DLD1 (cell line): ENCODE measurements around the gene MFAP4.

Source experiments
- in situ Hi-C: cut with HindIII; loops from 2 replicates; pipeline ENCODE4 v1.10.0; 2017; ENCODE audit warnings: low sequenced_read_pairs

Gene MFAP4

GRCh38 chr17:19359151-19359550, 27.8 kb downstream of the MFAP4 start:
- in situ Hi-C loops: loop anchor here (25.0 kb wide), 1 partner anchor 428 kb away; no protein-coding TSS in a partner anchor

- in situ Hi-C loops: loop anchor here (25.0 kb wide), 1 partner anchor 430 kb away; no protein-coding TSS in a partner anchor
Measured at GRCh38 chr17:19357761-19358160, 29.2 kb downstream of the MFAP4 start.

- in situ Hi-C loops: loop anchor here (25.0 kb wide), 1 partner anchor 430 kb away; no protein-coding TSS in a partner anchor
Measured at GRCh38 chr17:19357351-19357750, 29.6 kb downstream of the MFAP4 start.

- in situ Hi-C loops: loop anchor here (25.0 kb wide), 1 partner anchor 433 kb away; no protein-coding TSS in a partner anchor
Measured at GRCh38 chr17:19354748-19355147, 32.2 kb downstream of the MFAP4 start.

GRCh38 chr17:19353401-19353800, 33.6 kb downstream of the MFAP4 start:
- in situ Hi-C loops: loop anchor here (25.0 kb wide), 1 partner anchor 434 kb away; no protein-coding TSS in a partner anchor

GRCh38 chr17:19348806-19349205, 38.2 kb downstream of the MFAP4 start:
- in situ Hi-C loops: no loop called here

- in situ Hi-C loops: no loop called here
Measured at GRCh38 chr17:19348081-19348650, 38.8 kb downstream of the MFAP4 start.

GRCh38 chr17:19347323-19348080, 39.5 kb downstream of the MFAP4 start:
- in situ Hi-C loops: no loop called here

- in situ Hi-C loops: no loop called here
Measured at GRCh38 chr17:19346351-19347255, 40.4 kb downstream of the MFAP4 start.

- in situ Hi-C loops: no loop called here
Measured at GRCh38 chr17:19345486-19346350, 41.3 kb downstream of the MFAP4 start.

GRCh38 chr17:19345067-19345460, 41.9 kb downstream of the MFAP4 start:
- in situ Hi-C loops: no loop called here

GRCh38 chr17:19344311-19345066, 42.5 kb downstream of the MFAP4 start:
- in situ Hi-C loops: no loop called here

GRCh38 chr17:19343671-19344151, 43.3 kb downstream of the MFAP4 start:
- in situ Hi-C loops: no loop called here

- in situ Hi-C loops: no loop called here
Measured at GRCh38 chr17:19343256-19343630, 43.7 kb downstream of the MFAP4 start.

- in situ Hi-C loops: no loop called here
Measured at GRCh38 chr17:19342611-19343255, 44.3 kb downstream of the MFAP4 start.

GRCh38 chr17:19341641-19342610, 45.1 kb downstream of the MFAP4 start:
- in situ Hi-C loops: no loop called here

GRCh38 chr17:19341211-19341631, 45.8 kb downstream of the MFAP4 start:
- in situ Hi-C loops: no loop called here

- in situ Hi-C loops: no loop called here
Measured at GRCh38 chr17:19339341-19339815, 47.6 kb downstream of the MFAP4 start.
